Right lobe of liver (tissue), 6 donors: ENCODE results near the gene PRKN. TPM values are rescaled to one million over a fixed set of nuclear protein-coding genes. Genes with fewer than 3 reads are reported as not detected.

Experiments used
- ATAC-seq, 4 donors: fragments of 200-7000 bp; cut with Tn5 transposase; one replicate each; pipeline ENCODE4 v1.9.1; 2020; ENCODE audit warnings: mild to moderate bottlenecking in 4 of 4, moderate library complexity in 4 of 4
- DNase-seq, 3 donors: peaks; one replicate each; pipeline ENCODE4 v3.0.0-alpha.2; 2020
- H3K27ac ChIP-seq, 3 donors: fragments of 200-600 bp; one replicate each; pipeline ENCODE4 v1.8.0; 2022
- H3K27me3 ChIP-seq, 2 donors: fragments of 200-600 bp; one replicate each; pipeline ENCODE4 v1.8.0; 2022
- H3K36me3 ChIP-seq, 4 donors: fragments of 200-600 bp; sonication (generic) in 1 of 4; one replicate each; pipeline versions ENCODE4 v1.5.1 to v1.8.0; 2017 to 2022; ENCODE audit warnings: control low read depth in 1 of 4
- H3K4me1 ChIP-seq, 4 donors: fragments of 200-600 bp; sonication (generic) in 1 of 4; one replicate each; pipeline versions ENCODE4 v1.5.1 to v1.8.0; 2017 to 2022; ENCODE audit warnings: control low read depth in 1 of 4
- H3K4me3 ChIP-seq, 3 donors: fragments of 200-600 bp; one replicate each; pipeline ENCODE4 v1.8.0; 2022
- H3K9me3 ChIP-seq, 4 donors: fragments of 200-600 bp; sonication (generic) in 1 of 4; one replicate each; pipeline versions ENCODE4 v1.5.1 to v1.8.0; 2017 to 2022; ENCODE audit warnings: control low read depth in 1 of 4
- POLR2A ChIP-seq: fragments of 450-650 bp; IDR thresholded peaks from one replicate; pipeline ENCODE4 v1.6.1; 2017; ENCODE audit warnings: antibody characterized with exemption, mild to moderate bottlenecking
- WGBS: methylation state at CpG from one replicate; pipeline ENCODE4 v1.1.6; 2018; ENCODE audit warnings: low coverage, low lambda C conversion rate; ENCODE audit not compliant: insufficient coverage; ENCODE audit errors: missing lambda C conversion rate; 5-methylcytosine and 5-hydroxymethylcytosine counted together
- intact Hi-C, 2 donors: fragments of 100-400 bp; cut with DNase I; formaldehyde crosslinking; loops; one replicate each; pipeline versions ENCODE4 v1.11.2 to v1.14.1; 2022
- total RNA-seq, 6 experiments: library from RNA; depleted of rRNA in 2 of 6; stranded (reverse); fragments of >200 nt in 2 of 6; fragmentation: NEBNext Ultra II Directional in 3 of 6; extraction: Animal tissue kit (Norgen Biotek cat#: 25700) in 3 of 6; gene quantifications; one replicate each; pipeline versions ENCODE4 v1.1.0 to v1.2.4, GENCODE V29; 2016 to 2023
- TF ChIP-seq, protein P1 (sequence below), 4 donors: fragments of 200-600 bp in 3 of 4; fragments of 450-650 bp in 1 of 4; IDR thresholded peaks; one replicate each; pipeline versions ENCODE4 v1.5.1 to v1.8.0; 2016 to 2022; ENCODE audit warnings: antibody characterized with exemption in 4 of 4, mild to moderate bottlenecking in 2 of 4
- donor health status: DM: no; HTN: yes; CAD: no.
- donor health status: DM: no; HTN: no; CAD: no.
- donor health status: DM: no; HTN: no; CAD: no.
- donor health status: DM: no; HTN: yes; CAD: no.
- donor health status: DM: no; HTN: yes; CAD: no.

Gene PRKN
- total RNA-seq, 6 experiments from 2014 or later = 1.1 to 3.7 (median 2.2) TPM

DNA sequence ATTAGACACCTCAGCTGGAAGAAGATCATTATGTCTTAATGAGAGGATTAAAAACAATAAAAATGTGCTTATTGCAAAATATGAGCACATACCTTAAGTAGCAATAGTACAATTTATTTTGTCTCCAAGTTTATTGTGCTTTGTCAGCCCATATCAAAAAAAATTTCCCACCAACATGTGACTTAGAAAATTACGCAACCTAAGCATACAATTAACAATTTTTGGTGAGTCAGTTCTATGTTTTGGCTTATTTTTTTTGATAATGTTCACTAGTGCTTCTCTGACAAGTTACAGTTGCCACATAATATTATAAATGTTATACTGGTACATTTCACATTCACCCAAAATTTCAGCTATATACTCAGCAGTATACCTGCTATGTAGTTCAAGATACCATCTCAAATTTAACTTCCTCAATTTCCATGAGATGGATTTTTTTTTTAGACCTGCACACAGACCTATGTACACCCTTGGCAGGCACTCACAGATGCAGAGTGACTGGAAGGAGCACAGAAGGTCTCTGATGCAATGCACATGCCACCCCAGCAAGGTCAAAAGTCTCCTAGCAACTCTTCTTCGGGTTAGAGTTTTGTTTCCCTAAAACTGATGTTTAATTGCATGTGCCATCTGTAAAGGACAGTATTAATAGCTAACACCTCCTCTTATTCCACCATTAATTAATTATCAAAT lies 112.4 kb downstream of the PRKN start:
- Histone ChIP-seq H3K4me1 (peaks cover 0 to 9% (median 0%) of the 10 kb centered on the region in 4 donors), H3K36me3 (no peaks in the 10 kb centered on the region), H3K27ac (no peak overlapping the region), H3K9me3 (no peaks in the 10 kb centered on the region), H3K4me3 (no peak overlapping the region), H3K27me3 (no peaks in the 10 kb centered on the region)
- TF ChIP-seq, protein P1, sequence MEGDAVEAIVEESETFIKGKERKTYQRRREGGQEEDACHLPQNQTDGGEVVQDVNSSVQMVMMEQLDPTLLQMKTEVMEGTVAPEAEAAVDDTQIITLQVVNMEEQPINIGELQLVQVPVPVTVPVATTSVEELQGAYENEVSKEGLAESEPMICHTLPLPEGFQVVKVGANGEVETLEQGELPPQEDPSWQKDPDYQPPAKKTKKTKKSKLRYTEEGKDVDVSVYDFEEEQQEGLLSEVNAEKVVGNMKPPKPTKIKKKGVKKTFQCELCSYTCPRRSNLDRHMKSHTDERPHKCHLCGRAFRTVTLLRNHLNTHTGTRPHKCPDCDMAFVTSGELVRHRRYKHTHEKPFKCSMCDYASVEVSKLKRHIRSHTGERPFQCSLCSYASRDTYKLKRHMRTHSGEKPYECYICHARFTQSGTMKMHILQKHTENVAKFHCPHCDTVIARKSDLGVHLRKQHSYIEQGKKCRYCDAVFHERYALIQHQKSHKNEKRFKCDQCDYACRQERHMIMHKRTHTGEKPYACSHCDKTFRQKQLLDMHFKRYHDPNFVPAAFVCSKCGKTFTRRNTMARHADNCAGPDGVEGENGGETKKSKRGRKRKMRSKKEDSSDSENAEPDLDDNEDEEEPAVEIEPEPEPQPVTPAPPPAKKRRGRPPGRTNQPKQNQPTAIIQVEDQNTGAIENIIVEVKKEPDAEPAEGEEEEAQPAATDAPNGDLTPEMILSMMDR (IDR thresholded peaks at IDR 0.05) = no peak
- TF ChIP-seq POLR2A = no peak
- peak; percentile 23 to 79 (median 63) for ATAC-seq
- no peak for DNase-seq
- WGBS = 38% methylated on average over 2 of the region's 2 CpGs
- intact Hi-C loops = no loop called here

DNA sequence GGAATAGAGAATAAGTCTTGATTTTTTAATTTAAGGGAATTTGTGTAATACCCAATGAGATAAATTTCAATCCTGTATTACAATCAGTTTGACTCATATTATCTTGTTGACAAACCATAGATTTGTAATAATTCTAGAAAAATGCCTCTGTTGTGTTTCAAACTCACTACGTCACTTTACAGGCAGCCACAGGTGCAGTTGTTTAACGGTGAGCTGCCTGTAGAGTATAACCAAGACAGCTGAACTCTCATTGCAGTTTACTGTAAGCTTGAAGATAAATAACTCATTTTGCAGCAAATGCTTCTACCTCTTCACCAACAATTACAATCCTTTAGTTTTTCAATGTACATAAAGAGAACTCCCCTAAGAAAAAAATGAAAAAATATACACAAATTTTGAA lies 114.3 kb downstream of the PRKN start:
- TF ChIP-seq, protein P1 (IDR thresholded peaks at IDR 0.05) = no peak
- no peak for TF ChIP-seq POLR2A
- Histone ChIP-seq H3K36me3 (no peaks in the 10 kb centered on the region), H3K4me3 (no peak overlapping the region), H3K9me3 (no peaks in the 10 kb centered on the region), H3K27me3 (no peaks in the 10 kb centered on the region), H3K4me1 (peaks cover 0 to 9% (median 0%) of the 10 kb centered on the region in 4 donors), H3K27ac (no peak overlapping the region)
- ATAC-seq (no peak), DNase-seq (no peak)
- intact Hi-C loops = no loop called here
- 91% methylated on average over 2 of the region's 2 CpGs for WGBS

DNA sequence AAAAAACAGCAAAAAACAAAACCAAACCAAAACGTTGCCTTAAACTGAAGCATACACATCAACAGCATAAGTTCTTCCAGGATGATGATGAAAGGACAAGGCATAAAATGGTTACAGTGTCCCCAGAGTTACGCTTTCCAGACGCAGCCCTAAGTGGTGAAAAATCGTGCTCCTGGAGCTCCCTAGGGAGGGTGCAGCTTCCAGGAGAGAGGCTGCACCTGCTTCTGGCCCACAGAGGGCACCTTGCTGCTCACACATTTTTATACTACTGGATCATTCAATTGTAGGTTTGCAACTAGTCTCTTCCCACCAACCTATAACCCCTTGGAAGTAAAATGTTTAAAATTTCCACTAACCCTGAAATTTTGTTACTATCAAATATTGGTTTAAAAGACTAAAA lies 115.0 kb downstream of the PRKN start:
- TF ChIP-seq, protein P1 (IDR thresholded peaks at IDR 0.05) = peak in 1 of 4 donors; percentile 15
- no peak for TF ChIP-seq POLR2A
- no peak for DNase-seq
- Histone ChIP-seq H3K27me3 (no peaks in the 10 kb centered on the region), H3K36me3 (no peaks in the 10 kb centered on the region), H3K9me3 (no peaks in the 10 kb centered on the region), H3K27ac (no peak overlapping the region), H3K4me3 (no peak overlapping the region), H3K4me1 (peaks cover 0 to 9% (median 0%) of the 10 kb centered on the region in 4 donors)
- intact Hi-C loops = no loop called here
- WGBS = 77% methylated on average over 3 of the region's 4 CpGs
- ATAC-seq = no peak

DNA sequence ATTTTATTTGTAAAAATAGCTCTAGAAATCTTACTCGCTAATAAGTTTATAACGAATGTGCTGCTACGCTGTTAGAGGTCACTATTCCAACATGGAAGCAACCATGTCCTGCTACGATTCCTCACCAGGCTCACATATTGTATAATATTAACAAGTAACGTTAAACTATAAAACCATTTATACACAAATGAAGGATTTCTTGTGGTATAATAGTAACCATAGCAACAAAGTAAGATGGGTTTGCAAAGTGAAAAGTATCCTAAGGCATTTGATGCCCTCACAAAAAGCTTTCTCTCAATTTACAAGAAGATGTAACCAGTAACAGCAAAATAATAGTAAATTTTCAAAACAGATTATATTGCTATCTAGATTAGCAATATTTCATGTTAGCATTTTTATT lies 117.2 kb downstream of the PRKN start:
- Histone ChIP-seq H3K27ac (no peak overlapping the region), H3K36me3 (no peaks in the 10 kb centered on the region), H3K4me3 (no peak overlapping the region), H3K4me1 (peaks cover 0 to 3% (median 0%) of the 10 kb centered on the region in 4 donors), H3K27me3 (no peaks in the 10 kb centered on the region), H3K9me3 (no peaks in the 10 kb centered on the region)
- TF ChIP-seq, protein P1 (IDR thresholded peaks at IDR 0.05) = no peak
- TF ChIP-seq POLR2A = no peak
- DNase-seq = no peak
- no peak for ATAC-seq
- intact Hi-C loops = no loop called here
- 95% methylated on average over 5 of the region's 5 CpGs for WGBS
